GM13977 (cell line): ENCODE measurements around the gene EIF3F.

ENCODE experiments used
- DNase-seq: peaks from one replicate; pipeline ENCODE4 v3.0.0; 2012; ENCODE audit warnings: low spot score
- in situ Hi-C: fragments of 300-500 bp; cut with MboI; formaldehyde crosslinking; loops from one replicate; pipeline ENCODE4 v1.12.0; 2022; ENCODE audit warnings: low sequenced_read_pairs, low pct_unique_long_range_greater_than_20kb, mixed read lengths, inconsistent platforms; ENCODE audit not compliant: unreplicated experiment
- TF ChIP-seq, protein P1 (sequence below): IDR thresholded peaks from 2 replicates; pipeline ENCODE4 v1.5.1; 2012; ENCODE audit warnings: mild to moderate bottlenecking, control low read depth; ENCODE audit not compliant: insufficient read depth; ENCODE audit errors: extremely low read depth, missing control alignments

Gene EIF3F

DNA sequence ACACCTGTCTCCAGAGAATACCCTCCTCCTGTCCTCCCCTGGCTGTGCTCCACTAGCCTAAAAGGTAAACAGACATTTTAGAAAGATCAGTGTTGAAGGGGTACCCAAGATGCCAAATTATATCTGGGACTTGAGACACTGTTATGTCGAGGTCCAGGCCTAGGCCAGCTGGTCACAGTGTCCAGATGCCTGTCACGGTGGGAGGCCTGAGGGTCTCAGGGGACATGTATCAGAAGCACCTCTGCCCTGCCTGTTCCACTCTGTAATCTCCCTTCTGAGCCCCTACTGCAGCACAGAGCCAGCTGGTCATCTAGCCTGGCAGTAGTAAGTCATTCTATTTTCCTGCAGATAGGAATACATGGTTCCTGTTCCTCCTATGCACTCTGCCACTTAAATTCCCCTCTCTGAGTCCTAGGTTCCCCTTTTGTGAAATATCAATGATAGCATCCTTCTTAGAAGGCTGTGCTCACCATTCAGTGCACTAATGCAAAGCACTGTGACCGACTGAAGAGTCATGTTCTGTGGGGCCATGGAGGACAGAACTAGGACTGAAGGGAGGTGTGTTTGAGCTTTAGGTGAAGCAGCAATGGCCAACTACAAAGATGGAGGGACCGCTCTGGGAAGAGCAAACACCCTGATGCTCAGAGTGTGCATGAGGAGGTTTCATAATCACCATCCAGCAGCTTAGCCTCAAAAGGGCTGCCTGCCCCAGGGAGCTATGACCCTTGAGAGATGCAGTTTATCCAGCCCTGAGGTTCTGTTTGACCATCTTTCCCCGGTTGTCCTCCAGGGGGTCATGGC lies 49.1 kb downstream of the EIF3F start:
- in situ Hi-C loops: no loop called here

GRCh38 chr11:8036986-8037385 lies 49.8 kb downstream of the EIF3F start:
- no peak for DNase-seq
- TF ChIP-seq, protein P1, sequence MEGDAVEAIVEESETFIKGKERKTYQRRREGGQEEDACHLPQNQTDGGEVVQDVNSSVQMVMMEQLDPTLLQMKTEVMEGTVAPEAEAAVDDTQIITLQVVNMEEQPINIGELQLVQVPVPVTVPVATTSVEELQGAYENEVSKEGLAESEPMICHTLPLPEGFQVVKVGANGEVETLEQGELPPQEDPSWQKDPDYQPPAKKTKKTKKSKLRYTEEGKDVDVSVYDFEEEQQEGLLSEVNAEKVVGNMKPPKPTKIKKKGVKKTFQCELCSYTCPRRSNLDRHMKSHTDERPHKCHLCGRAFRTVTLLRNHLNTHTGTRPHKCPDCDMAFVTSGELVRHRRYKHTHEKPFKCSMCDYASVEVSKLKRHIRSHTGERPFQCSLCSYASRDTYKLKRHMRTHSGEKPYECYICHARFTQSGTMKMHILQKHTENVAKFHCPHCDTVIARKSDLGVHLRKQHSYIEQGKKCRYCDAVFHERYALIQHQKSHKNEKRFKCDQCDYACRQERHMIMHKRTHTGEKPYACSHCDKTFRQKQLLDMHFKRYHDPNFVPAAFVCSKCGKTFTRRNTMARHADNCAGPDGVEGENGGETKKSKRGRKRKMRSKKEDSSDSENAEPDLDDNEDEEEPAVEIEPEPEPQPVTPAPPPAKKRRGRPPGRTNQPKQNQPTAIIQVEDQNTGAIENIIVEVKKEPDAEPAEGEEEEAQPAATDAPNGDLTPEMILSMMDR: no peak
- in situ Hi-C loops: no loop called here

More for the DNA sequence above, 49.1 kb downstream of the EIF3F start:
- DNase-seq: no peak
- TF ChIP-seq, protein P1: no peak

DNA sequence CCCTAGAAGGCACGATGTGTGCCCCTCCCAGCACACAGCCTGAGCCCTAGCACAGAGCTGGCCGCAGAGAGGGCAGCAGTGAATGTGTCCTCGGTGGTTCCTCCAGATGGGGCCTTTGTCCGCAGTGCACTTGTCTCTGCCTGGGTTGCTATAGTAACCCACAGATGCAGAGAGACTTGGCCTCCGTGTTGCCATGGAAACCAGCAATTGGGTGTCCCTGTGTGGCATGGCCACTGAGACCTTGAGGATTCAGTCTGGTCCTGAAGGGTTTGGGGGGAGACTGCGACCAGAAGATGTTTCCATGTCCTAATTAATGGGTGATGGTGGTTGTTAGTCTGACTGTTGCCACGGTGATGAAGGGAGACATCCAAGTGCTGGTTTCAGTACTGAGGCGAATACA lies 51.3 kb downstream of the EIF3F start:
- in situ Hi-C loops: no loop called here
- DNase-seq: no peak
- TF ChIP-seq, protein P1: no peak

- in situ Hi-C loops: no loop called here
- TF ChIP-seq, protein P1: no peak
- no peak for DNase-seq
Measured at GRCh38 chr11:8038811-8039529, 51.8 kb downstream of the EIF3F start.

GRCh38 chr11:8039530-8040260 lies 52.6 kb downstream of the EIF3F start:
- in situ Hi-C loops: no loop called here
- DNase-seq: no peak
- TF ChIP-seq, protein P1: no peak

- in situ Hi-C loops: no loop called here
- DNase-seq: no peak
Measured at GRCh38 chr11:8040261-8040920, 53.3 kb downstream of the EIF3F start.

More at GRCh38 chr11:8040261-8040920, 53.3 kb downstream of the EIF3F start:
- TF ChIP-seq, protein P1: no peak
